ENCODE results near the gene MUC13.

Gene MUC13

DNA sequence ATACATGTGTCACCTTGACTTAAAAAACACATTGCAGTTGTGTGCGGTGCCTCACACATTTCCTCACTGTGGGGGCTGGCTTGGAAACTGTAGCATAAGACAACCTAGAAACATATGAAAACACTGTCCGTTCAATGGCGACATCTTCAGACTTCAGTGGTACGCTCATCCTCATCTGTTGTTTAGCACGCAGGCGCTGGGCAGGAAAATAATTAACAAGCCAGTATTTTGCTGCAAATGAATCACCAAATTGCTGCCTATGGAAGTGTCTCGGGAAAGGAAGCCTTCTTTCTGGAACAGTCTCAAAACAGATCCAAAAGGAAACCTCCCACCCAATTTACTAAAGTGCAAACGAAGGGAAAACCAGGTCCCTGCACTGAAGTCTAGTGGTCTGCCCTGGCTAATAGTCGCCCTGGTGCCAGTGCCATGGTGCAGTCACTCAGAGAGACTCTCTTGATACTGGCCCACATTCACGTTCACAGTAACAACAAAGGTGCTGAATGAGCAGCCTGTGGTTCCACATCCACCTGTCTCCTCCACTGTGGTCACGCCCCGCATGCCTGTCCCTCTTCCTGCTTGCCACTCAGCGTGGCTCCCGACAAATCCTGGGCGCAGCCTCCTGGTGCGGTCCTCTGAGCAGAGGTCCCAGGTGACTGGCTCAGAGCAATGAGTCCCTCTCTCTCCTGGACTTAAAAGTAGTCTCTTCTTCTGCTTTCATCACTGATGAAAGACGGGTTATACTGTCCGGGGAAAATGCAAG is 35.6 kb upstream of the MUC13 start:
- H3K4me1 ChIP-seq (ENCODE audit: insufficient read depth, low read length) = no peaks in the 10 kb centered on the region
- H3K4me3 ChIP-seq (ENCODE audit: low read depth in 1 of 2, low read length in 2 of 2) = no peak overlapping the region
- H3K27ac ChIP-seq (ENCODE audit: low read length) = no peak overlapping the region
- no peaks in the 10 kb centered on the region for H3K27me3 ChIP-seq (ENCODE audit: insufficient read depth, low read length, poor library complexity)
- TF ChIP-seq EZH2 (IDR thresholded peaks at IDR 0.05; ENCODE audit: borderline replicate concordance, low read depth, low read length, severe bottlenecking) = no peak
- TF ChIP-seq, protein P1, sequence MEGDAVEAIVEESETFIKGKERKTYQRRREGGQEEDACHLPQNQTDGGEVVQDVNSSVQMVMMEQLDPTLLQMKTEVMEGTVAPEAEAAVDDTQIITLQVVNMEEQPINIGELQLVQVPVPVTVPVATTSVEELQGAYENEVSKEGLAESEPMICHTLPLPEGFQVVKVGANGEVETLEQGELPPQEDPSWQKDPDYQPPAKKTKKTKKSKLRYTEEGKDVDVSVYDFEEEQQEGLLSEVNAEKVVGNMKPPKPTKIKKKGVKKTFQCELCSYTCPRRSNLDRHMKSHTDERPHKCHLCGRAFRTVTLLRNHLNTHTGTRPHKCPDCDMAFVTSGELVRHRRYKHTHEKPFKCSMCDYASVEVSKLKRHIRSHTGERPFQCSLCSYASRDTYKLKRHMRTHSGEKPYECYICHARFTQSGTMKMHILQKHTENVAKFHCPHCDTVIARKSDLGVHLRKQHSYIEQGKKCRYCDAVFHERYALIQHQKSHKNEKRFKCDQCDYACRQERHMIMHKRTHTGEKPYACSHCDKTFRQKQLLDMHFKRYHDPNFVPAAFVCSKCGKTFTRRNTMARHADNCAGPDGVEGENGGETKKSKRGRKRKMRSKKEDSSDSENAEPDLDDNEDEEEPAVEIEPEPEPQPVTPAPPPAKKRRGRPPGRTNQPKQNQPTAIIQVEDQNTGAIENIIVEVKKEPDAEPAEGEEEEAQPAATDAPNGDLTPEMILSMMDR (IDR thresholded peaks at IDR 0.05; ENCODE audit: borderline replicate concordance, extremely low read depth, low read length, poor library complexity, severe bottlenecking) = no peak
- H2AFZ ChIP-seq (ENCODE audit: low read depth, low read length) = no peak overlapping the region
- H3K9ac ChIP-seq (ENCODE audit: low read depth, low read length) = no peak overlapping the region
- ATAC-seq (ENCODE audit: insufficient read depth, low read depth) = no peak
- H3K36me3 ChIP-seq (ENCODE audit: insufficient read depth, low read length) = peaks cover 4% of the 10 kb centered on the region; the same call in 1 of the 2 replicates
- DNase-seq = no peak
- H3K9me3 ChIP-seq (ENCODE audit: insufficient read depth, low read length, severe bottlenecking) = no peaks in the 10 kb centered on the region
- H3K4me2 ChIP-seq (ENCODE audit: insufficient read depth, low read length) = no peak overlapping the region
- H4K20me1 ChIP-seq (ENCODE audit: insufficient read depth, low read length) = no peaks in the 10 kb centered on the region
- H3K79me2 ChIP-seq (ENCODE audit: insufficient read depth, low read length) = no peaks in the 10 kb centered on the region

DNA sequence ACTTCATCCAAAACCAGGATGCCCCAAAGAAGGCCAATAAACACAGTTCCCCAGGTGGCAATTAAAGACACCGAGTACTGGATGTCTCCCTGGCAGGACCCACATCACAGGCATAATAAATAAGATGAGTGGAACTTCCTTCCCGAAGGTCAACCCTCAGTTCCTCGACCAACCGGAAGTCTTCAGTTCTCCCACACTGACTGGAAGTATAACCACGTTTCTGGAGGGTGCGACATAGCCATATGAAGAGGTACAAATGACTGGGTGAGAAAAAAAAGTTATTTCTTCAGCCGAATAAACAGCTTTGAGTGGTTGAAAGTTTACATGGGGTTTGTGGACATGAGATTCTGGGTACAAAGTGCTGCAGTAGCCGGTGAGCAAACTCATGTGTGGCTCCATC is 34.6 kb upstream of the MUC13 start:
- H3K4me3 ChIP-seq (ENCODE audit: low read depth in 1 of 2, low read length in 2 of 2) = no peak overlapping the region
- H3K27ac ChIP-seq (ENCODE audit: low read length) = no peak overlapping the region
- H3K4me2 ChIP-seq (ENCODE audit: insufficient read depth, low read length) = no peak overlapping the region
- H2AFZ ChIP-seq (ENCODE audit: low read depth, low read length) = no peak overlapping the region
- peaks cover 4% of the 10 kb centered on the region; the same call in 1 of the 2 replicates for H3K36me3 ChIP-seq (ENCODE audit: insufficient read depth, low read length)
- H3K27me3 ChIP-seq (ENCODE audit: insufficient read depth, low read length, poor library complexity) = no peaks in the 10 kb centered on the region
- no peaks in the 10 kb centered on the region for H3K79me2 ChIP-seq (ENCODE audit: insufficient read depth, low read length)
- no peaks in the 10 kb centered on the region for H3K4me1 ChIP-seq (ENCODE audit: insufficient read depth, low read length)
- no peaks in the 10 kb centered on the region for H4K20me1 ChIP-seq (ENCODE audit: insufficient read depth, low read length)
- DNase-seq (no peak), ATAC-seq (ENCODE audit: insufficient read depth, low read depth) (no peak)
- H3K9me3 ChIP-seq (ENCODE audit: insufficient read depth, low read length, severe bottlenecking) = no peaks in the 10 kb centered on the region
- H3K9ac ChIP-seq (ENCODE audit: low read depth, low read length) = no peak overlapping the region
- TF ChIP-seq, protein P1 (IDR thresholded peaks at IDR 0.05; ENCODE audit: borderline replicate concordance, extremely low read depth, low read length, poor library complexity, severe bottlenecking) = no peak
- no peak for TF ChIP-seq EZH2 (IDR thresholded peaks at IDR 0.05; ENCODE audit: borderline replicate concordance, low read depth, low read length, severe bottlenecking)

DNA sequence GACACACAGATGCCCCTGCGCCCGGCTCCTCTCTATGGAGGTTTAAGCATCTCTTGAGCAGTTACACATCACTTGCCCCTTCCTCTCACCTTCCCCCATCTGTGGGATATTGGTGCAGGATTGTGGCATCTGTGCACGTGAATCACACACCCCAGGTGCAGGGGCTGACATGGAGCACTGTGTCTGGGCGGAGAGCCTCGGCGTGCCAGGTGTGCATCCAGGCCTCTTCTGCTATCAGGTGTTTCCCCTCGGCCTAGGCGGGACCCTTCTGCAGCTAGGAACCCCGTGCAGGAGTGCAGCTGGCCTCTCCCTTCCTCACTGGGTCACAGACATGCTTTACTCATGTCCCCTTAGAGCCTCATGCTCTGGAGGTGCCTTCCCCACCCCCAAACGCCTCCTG is 33.4 kb upstream of the MUC13 start:
- DNase-seq (no peak), ATAC-seq (ENCODE audit: insufficient read depth, low read depth) (no peak)
- no peaks in the 10 kb centered on the region for H3K79me2 ChIP-seq (ENCODE audit: insufficient read depth, low read length)
- no peak overlapping the region for H3K27ac ChIP-seq (ENCODE audit: low read length)
- H3K9ac ChIP-seq (ENCODE audit: low read depth, low read length) = no peak overlapping the region
- no peak overlapping the region for H3K4me2 ChIP-seq (ENCODE audit: insufficient read depth, low read length)
- peaks cover 4% of the 10 kb centered on the region; the same call in 1 of the 2 replicates for H3K36me3 ChIP-seq (ENCODE audit: insufficient read depth, low read length)
- no peak overlapping the region for H3K4me3 ChIP-seq (ENCODE audit: low read depth in 1 of 2, low read length in 2 of 2)
- H4K20me1 ChIP-seq (ENCODE audit: insufficient read depth, low read length) = no peaks in the 10 kb centered on the region
- no peaks in the 10 kb centered on the region for H3K4me1 ChIP-seq (ENCODE audit: insufficient read depth, low read length)
- no peaks in the 10 kb centered on the region for H3K9me3 ChIP-seq (ENCODE audit: insufficient read depth, low read length, severe bottlenecking)
- TF ChIP-seq EZH2 (IDR thresholded peaks at IDR 0.05; ENCODE audit: borderline replicate concordance, low read depth, low read length, severe bottlenecking) = no peak
- TF ChIP-seq, protein P1 (IDR thresholded peaks at IDR 0.05; ENCODE audit: borderline replicate concordance, extremely low read depth, low read length, poor library complexity, severe bottlenecking) = no peak
- no peak overlapping the region for H2AFZ ChIP-seq (ENCODE audit: low read depth, low read length)
- no peaks in the 10 kb centered on the region for H3K27me3 ChIP-seq (ENCODE audit: insufficient read depth, low read length, poor library complexity)
